ENCODE data around the gene SYT8. TPM values are rescaled to one million over a fixed set of nuclear protein-coding genes. Genes with fewer than 3 reads are reported as not detected.
A peak's percentile ranks its signal among the peaks of the same experiment; 100 is the strongest.

The SYT8 gene
- total RNA-seq, 1 donor from 2014 or later = 12.5 TPM

DNA sequence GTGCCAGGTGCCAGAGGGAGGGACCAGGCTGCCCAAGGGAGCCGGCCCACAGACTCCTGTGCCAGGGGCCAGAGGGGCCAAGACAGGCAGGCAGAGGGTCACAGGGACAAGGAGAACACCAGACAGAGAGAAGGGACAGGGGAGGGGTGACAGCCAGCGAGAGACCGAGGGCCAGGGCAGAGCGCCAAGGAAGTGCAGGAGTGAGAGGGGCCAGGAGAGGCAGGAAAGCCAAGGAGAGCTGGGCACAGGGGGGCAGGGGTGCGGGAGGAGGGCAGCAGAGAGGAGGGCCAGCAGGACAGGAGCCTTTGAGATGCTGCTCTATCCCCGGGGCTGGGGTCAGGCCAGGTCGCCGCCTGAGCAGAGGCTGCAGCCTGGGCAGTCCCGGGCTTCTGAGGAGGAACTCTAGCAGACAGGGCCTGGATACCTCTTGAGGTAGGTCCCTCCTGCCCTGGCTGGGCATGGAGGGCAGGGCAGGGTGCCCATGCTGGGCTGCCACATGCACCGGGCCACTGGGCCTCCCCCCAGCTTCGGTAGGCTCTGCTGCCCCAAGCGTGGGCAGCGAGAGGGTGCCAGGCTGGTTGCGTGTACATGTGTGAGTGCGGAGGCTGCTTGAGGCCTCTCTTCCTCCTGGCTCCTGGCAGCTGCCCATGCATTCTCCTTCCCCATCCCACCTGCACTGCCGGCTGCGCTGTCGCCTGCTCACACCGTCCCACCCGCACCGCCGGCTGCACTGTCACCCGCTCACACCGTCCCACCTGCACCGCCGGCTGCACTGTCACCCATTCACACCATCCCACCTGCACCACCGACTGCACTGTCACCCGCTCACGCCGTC, 30.3 kb downstream of the SYT8 start:
- no peaks in the 10 kb centered on the region for H3K36me3 ChIP-seq
- ATAC-seq (no peak), DNase-seq (no peak)
- H3K27me3 ChIP-seq = peaks cover 16% of the 10 kb centered on the region
- H3K27ac ChIP-seq = no peak overlapping the region
- no peak for TF ChIP-seq CTCF (IDR thresholded peaks at IDR 0.05)
- no peaks in the 10 kb centered on the region for H3K9me3 ChIP-seq
- H3K4me3 ChIP-seq = no peak overlapping the region
- peaks cover 18% of the 10 kb centered on the region for H3K4me1 ChIP-seq
- intact Hi-C loops (cut with DNase I) = no loop called here

DNA sequence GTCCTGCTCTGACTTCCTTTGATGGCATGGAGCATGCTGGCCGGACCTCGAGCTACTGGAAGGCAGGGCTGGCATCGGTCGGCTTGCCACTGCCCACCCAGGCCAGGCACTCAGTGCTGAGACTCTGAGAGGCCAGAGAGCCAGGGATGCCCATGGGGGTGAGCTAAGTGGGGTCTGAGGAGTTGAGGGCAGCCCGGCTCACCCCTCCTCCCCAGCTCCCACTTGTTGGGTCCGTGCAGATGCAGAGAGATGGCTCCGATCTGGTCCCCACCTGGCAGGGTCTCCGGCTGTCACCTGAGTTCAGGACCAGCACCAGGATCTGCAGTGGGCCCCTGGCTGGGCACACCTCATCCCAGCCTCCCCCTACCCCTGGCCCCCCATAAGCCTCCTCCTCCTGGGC, 31.4 kb downstream of the SYT8 start:
- Histone ChIP-seq H3K9me3 (no peaks in the 10 kb centered on the region), H3K27ac (no peak overlapping the region), H3K36me3 (no peaks in the 10 kb centered on the region), H3K4me1 (peaks cover 18% of the 10 kb centered on the region), H3K27me3 (peaks cover 20% of the 10 kb centered on the region), H3K4me3 (no peak overlapping the region)
- ATAC-seq = no peak
- intact Hi-C loops (cut with DNase I) = no loop called here
- no peak for TF ChIP-seq CTCF (IDR thresholded peaks at IDR 0.05)
- no peak for DNase-seq

DNA sequence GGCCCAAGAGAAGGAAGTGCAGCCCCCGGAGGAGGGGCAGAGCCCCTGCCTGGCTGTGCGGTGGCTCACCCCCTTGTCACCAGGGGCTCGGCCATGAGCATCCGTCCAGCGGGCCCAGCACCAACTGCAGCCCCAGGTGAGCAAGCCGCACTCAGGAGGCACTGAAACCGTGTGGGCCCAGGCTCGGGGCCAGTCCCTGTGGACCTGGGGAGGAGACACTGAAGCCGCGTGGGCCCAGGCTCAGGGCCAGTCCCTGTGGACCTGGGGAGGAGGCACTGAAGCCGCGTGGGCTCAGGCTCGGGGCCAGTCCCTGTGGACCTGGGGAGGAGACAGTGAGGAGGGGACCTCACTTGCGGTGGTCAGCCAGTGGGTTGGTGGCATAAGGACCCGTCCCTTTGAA, 32.0 kb downstream of the SYT8 start:
- Histone ChIP-seq H3K4me1 (peaks cover 18% of the 10 kb centered on the region), H3K27ac (no peak overlapping the region), H3K4me3 (no peak overlapping the region), H3K9me3 (no peaks in the 10 kb centered on the region), H3K36me3 (no peaks in the 10 kb centered on the region), H3K27me3 (peaks cover 20% of the 10 kb centered on the region)
- no peak for TF ChIP-seq CTCF (IDR thresholded peaks at IDR 0.05)
- ATAC-seq (no peak), DNase-seq (no peak)
- intact Hi-C loops (cut with DNase I) = no loop called here

GRCh38 chr11:1867381-1867780, 32.6 kb downstream of the SYT8 start:
- intact Hi-C loops (cut with DNase I) = no loop called here
- no peaks in the 10 kb centered on the region for H3K9me3 ChIP-seq
- DNase-seq (no peak), ATAC-seq (no peak)
- H3K27ac ChIP-seq = no peak overlapping the region
- TF ChIP-seq CTCF (IDR thresholded peaks at IDR 0.05) = no peak
- peaks cover 20% of the 10 kb centered on the region for H3K27me3 ChIP-seq
- no peaks in the 10 kb centered on the region for H3K36me3 ChIP-seq
- H3K4me1 ChIP-seq = peaks cover 18% of the 10 kb centered on the region
- no peak overlapping the region for H3K4me3 ChIP-seq

GRCh38 chr11:1868056-1868635, 33.4 kb downstream of the SYT8 start:
- no peak for TF ChIP-seq CTCF (IDR thresholded peaks at IDR 0.05)
- peak; percentile 56 for DNase-seq
- peaks cover 15% of the 10 kb centered on the region for H3K4me1 ChIP-seq
- intact Hi-C loops (cut with DNase I) = no loop called here
- H3K36me3 ChIP-seq = no peaks in the 10 kb centered on the region
- peaks cover 20% of the 10 kb centered on the region for H3K27me3 ChIP-seq
- H3K27ac ChIP-seq = no peak overlapping the region
- no peak for ATAC-seq
- H3K4me3 ChIP-seq = no peak overlapping the region
- H3K9me3 ChIP-seq = no peaks in the 10 kb centered on the region
